Calu3 (cell line): ENCODE data around the gene RHO. TPM values are rescaled to one million over a fixed set of nuclear protein-coding genes. Genes with fewer than 3 reads are reported as not detected.
"Not testable (repeated sequence)": the region's sequence is repeated elsewhere in the genome, so short reads cannot be mapped to it uniquely, and the experiment has no call there.

Experiments
- BruUV-seq: library from RNA; stranded (reverse); fragments of 400-500 nt; replicated peaks from 2 replicates; lab custom pipeline; 2021; lab: Mats Ljungman, UMichigan
- CTCF ChIA-PET: fragments of 300-600 bp; sonication (Branson Sonifier 250); formaldehyde crosslinking; loops from one replicate; lab custom pipeline; 2022; ENCODE audit warnings: antibody characterized with exemption; lab: Charles Lee
- DNase-seq: peaks from one replicate; pipeline ENCODE4 v3.0.0; 2022
- H3K27ac Mint-ChIP-seq: one replicate; pipeline ENCODE4 v1.8.0; 2022; ENCODE audit warnings: mixed read lengths; ENCODE audit not compliant: unreplicated experiment
- H3K27me3 Mint-ChIP-seq: one replicate; pipeline ENCODE4 v1.8.0; 2022; ENCODE audit warnings: mixed read lengths; ENCODE audit not compliant: unreplicated experiment
- H3K36me3 Mint-ChIP-seq: one replicate; pipeline ENCODE4 v1.8.0; 2022; ENCODE audit warnings: mild to moderate bottlenecking, moderate library complexity, mixed read lengths; ENCODE audit not compliant: insufficient read depth, unreplicated experiment
- H3K4me1 Mint-ChIP-seq: one replicate; pipeline ENCODE4 v1.8.0; 2022; ENCODE audit warnings: mild to moderate bottlenecking, low read depth, mixed read lengths; ENCODE audit not compliant: unreplicated experiment
- H3K4me3 Mint-ChIP-seq: one replicate; pipeline ENCODE4 v1.8.0; 2022; ENCODE audit warnings: mild to moderate bottlenecking, low read depth, moderate library complexity, mixed read lengths; ENCODE audit not compliant: unreplicated experiment
- H3K9me3 Mint-ChIP-seq: one replicate; pipeline ENCODE4 v1.8.0; 2022; ENCODE audit warnings: low read depth, mixed read lengths; ENCODE audit not compliant: unreplicated experiment
- intact Hi-C: fragments of 100-400 bp; cut with micrococcal nuclease; formaldehyde crosslinking; loops from one replicate; pipeline ENCODE4 v1.10.0; 2022; ENCODE audit not compliant: unreplicated experiment
- total RNA-seq: library from RNA; stranded (reverse); gene quantifications from 2 replicates; pipeline ENCODE4 v1.2.3, GENCODE V29; 2022
- TF ChIP-seq, protein P1 (sequence below): fragments of 200-600 bp; IDR thresholded peaks from one replicate; pipeline ENCODE4 v1.8.0; 2022; ENCODE audit warnings: antibody characterized with exemption; ENCODE audit not compliant: unreplicated experiment

RHO gene
- total RNA-seq, 1 experiment from 2014 or later, result not detected

- peaks cover 15% of the 10 kb centered on the region for H3K4me1 Mint-ChIP-seq
- BruUV-seq, H3K36me3 Mint-ChIP-seq, H3K27ac Mint-ChIP-seq, H3K27me3 Mint-ChIP-seq, H3K4me3 Mint-ChIP-seq, H3K9me3 Mint-ChIP-seq, CTCF ChIA-PET, DNase-seq: not testable (repeated sequence)
- intact Hi-C loops, result loop anchor here (10.0 kb wide), 1 partner anchor 600 kb away; no protein-coding TSS in a partner anchor
These were observed 33.3 kb upstream of the RHO start for GRCh38 chr3:129495006-129495639.

DNA sequence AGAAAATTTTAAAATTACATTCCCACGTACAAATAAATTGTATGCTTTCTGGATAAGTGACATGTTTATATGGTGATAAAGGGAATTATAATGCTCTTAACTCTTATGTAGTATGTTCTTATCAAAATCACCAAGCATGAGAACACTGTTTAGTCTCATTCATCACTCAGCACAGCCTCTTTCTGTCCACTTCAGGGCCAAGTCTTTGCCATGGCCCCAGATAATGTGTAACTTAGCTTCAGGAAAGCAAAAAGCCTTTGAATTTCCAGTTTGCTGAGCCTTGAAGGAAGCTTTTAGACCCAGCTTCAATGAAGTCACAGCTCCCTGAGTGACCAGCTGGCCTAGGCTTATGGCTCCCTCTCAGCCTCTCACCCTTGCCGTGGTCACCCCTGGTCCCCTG is 30.6 kb upstream of the RHO start:
- BruUV-seq, H3K27ac Mint-ChIP-seq, H3K4me3 Mint-ChIP-seq, H3K36me3 Mint-ChIP-seq, H3K27me3 Mint-ChIP-seq, DNase-seq, H3K9me3 Mint-ChIP-seq: not testable (repeated sequence)
- peaks cover 15% of the 10 kb centered on the region for H3K4me1 Mint-ChIP-seq
- intact Hi-C loops, result loop anchor here (10.0 kb wide), 1 partner anchor 597 kb away; no protein-coding TSS in a partner anchor
- CTCF ChIA-PET, result interaction anchor here (0.6 kb wide), 1 partner anchor 475 kb away, joined by 6 read pairs; no protein-coding TSS in a partner anchor

- H3K27ac Mint-ChIP-seq, BruUV-seq: not testable (repeated sequence)
- intact Hi-C loops, result loop anchor here (10.0 kb wide), 1 partner anchor 596 kb away; no protein-coding TSS in a partner anchor
These were observed 29.6 kb upstream of the RHO start for GRCh38 chr3:129498603-129499488.

DNA sequence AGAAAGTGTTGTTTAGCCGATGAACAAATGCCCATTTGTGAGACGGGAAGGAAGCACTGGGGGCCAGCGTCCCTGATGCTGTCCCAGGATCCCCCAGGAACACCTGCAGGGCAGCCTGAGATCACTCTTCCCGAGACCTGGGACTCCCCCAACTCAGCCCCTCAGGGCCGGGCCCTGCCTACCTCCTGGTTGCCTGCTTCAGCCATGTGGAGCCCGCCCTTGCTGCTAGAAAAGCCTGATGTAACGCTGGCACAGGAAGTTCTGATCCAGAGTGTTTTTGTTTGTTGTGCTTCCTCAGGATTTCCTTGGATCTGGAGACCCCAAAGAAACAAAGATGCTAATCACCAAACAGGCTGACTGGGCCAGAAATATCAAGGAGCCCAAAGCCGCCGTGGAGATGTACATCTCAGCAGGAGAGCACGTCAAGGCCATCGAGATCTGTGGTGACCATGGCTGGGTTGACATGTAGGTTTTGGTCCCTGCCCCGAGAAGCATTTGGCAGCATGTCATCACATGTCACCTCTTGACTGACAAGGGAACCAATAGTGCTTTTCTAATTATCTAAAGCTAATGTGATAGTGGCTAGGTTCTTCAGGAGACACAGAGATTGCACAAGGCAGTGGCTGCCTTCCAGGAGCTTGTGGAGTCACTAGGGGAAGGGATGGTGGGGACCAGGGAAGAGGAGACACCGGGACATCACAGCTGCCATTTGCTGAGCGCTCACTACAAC is 28.7 kb upstream of the RHO start:
- intact Hi-C loops, result loop anchor here (10.0 kb wide), 1 partner anchor 595 kb away; no protein-coding TSS in a partner anchor
- BruUV-seq, H3K36me3 Mint-ChIP-seq, H3K4me1 Mint-ChIP-seq, H3K27me3 Mint-ChIP-seq, H3K9me3 Mint-ChIP-seq, H3K4me3 Mint-ChIP-seq, DNase-seq, H3K27ac Mint-ChIP-seq, CTCF ChIA-PET: not testable (repeated sequence)

More at GRCh38 chr3:129498603-129499488, 29.6 kb upstream of the RHO start:
- CTCF ChIA-PET, result interaction anchor here (0.6 kb wide), 1 partner anchor 476 kb away, joined by 6 read pairs; no protein-coding TSS in a partner anchor
- H3K36me3 Mint-ChIP-seq, H3K9me3 Mint-ChIP-seq, H3K4me3 Mint-ChIP-seq, H3K27me3 Mint-ChIP-seq, DNase-seq: not testable (repeated sequence)
- peaks cover 15% of the 10 kb centered on the region for H3K4me1 Mint-ChIP-seq

GRCh38 chr3:129500334-129500658 is 28.1 kb upstream of the RHO start:
- Mint-ChIP-seq H3K9me3 (no peaks in the 10 kb centered on the region), H3K4me3 (no peak overlapping the region), H3K36me3 (no peaks in the 10 kb centered on the region), H3K27ac (no peak overlapping the region), H3K4me1 (peaks cover 2% of the 10 kb centered on the region), H3K27me3 (no peaks in the 10 kb centered on the region)
- CTCF ChIA-PET, result no interaction called here
- intact Hi-C loops, result no loop called here
- TF ChIP-seq, protein P1, sequence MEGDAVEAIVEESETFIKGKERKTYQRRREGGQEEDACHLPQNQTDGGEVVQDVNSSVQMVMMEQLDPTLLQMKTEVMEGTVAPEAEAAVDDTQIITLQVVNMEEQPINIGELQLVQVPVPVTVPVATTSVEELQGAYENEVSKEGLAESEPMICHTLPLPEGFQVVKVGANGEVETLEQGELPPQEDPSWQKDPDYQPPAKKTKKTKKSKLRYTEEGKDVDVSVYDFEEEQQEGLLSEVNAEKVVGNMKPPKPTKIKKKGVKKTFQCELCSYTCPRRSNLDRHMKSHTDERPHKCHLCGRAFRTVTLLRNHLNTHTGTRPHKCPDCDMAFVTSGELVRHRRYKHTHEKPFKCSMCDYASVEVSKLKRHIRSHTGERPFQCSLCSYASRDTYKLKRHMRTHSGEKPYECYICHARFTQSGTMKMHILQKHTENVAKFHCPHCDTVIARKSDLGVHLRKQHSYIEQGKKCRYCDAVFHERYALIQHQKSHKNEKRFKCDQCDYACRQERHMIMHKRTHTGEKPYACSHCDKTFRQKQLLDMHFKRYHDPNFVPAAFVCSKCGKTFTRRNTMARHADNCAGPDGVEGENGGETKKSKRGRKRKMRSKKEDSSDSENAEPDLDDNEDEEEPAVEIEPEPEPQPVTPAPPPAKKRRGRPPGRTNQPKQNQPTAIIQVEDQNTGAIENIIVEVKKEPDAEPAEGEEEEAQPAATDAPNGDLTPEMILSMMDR, result no peak
- BruUV-seq, result no TSS peak
- no peak for DNase-seq
